Kidney glomerular epithelial cell (primary cell): Measurements from ENCODE around the gene AFAP1.
A peak's percentile ranks its signal among the peaks of the same experiment; 100 is the strongest.

Experiments
- DNase-seq: peaks from one replicate; lab custom pipeline; 2025; lab: John Stamatoyannopoulos, UW

The AFAP1 gene

DNA sequence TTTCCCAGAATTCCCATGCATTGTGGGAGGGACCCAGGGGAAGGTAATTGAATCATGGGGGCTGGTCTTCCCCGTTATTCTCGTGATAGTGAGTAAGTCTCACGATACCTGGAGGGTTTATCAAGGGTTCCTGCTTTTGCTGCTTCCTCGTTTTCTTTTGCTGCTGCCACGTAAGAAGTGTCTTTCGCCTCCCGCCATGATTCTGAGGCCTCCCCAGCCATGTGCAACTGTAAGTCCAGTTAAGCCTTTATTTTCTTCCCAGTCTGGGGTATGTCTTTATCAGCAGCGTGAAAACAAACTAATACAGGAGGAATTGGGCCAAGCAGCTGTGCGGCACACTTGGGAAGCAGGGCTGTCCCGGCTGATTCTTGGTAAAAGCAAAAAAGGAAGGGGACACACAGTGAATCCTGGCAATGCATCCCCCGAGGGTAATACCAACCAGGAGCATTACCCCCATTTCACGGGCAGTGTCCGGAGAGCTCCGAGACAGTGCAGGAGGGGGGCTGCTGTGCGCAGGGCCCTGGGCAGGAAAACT lies 185.7 kb downstream of the AFAP1 start:
- DNase-seq, result no peak

DNA sequence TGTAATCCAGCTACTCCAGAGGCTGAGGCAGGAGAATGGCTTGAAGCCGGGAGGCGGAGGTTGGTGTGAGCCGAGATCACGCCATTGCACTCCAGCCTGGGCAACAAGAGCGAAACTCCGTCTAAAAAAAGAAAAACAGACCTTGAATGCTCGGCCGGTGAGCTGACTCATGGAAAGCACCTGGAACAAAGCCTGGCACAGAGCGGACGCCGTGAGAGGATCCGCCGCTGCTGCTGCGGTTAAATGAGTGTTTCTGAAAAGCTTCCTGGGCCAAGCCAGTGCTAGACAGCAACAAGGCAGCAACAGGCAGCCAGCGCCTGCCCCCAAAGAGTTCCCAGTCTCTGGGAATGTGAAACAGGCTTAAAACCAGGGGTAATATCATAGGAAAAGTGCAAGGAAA lies 186.4 kb downstream of the AFAP1 start:
- DNase-seq, result peak; percentile 37

DNA sequence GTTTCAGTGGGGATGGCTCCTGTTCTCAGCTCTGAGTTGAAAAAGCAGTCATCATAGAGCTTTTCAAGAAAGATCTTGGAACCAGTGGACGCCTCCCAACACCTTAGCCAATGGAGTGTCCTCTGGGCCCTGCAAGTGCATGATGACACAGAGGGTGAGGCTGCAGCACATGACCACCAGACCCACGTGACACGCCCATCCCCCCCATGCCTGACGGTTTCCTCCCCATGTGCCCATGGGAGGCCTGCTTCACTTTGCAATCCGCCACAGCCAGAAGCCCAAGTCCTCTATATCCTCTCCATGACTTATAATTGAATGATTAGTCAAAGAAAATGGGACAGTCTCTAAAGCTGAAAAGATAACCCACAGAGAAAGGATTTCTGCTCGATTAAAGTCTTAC lies 187.0 kb downstream of the AFAP1 start:
- no peak for DNase-seq

DNA sequence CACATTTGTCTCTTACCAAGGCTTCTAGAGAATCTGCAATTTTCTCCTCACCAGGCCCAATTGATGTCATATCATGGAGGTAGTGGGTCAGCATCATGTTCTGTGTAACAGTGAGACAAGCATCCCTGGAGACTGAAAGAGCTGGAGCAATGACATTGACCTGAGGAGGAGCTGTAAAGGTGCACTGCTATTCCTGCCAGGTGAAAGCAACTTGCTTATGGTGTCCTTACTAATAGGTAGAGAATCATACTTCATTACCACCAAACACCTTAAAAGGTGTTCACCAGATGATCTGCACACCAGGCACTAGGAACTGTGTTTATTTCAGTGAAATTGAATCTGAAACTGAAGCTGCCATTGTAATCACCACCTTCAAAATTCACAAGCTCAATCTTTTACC lies 188.7 kb downstream of the AFAP1 start:
- no peak for DNase-seq

DNA sequence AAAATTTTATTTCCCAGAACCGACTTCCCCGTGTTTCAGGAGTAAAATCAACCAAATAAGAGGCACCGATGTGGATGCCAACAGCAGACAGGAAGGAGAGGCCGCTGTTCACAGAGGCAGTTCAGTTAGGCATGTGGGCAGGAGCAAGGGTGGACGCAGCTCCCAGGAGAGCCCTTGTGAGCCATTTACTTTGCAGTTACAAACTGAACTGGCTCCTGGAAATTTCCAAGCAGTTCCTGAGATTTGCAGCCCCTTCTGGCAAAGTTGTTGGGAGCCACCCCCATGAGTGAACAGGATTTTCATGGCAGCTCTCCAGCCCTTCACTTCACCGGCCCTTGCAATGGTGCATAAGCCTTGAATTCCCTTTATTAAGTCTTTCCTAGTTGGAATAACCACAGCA lies 189.1 kb downstream of the AFAP1 start:
- no peak for DNase-seq

GRCh38 chr4:7747566-7747965 lies 192.1 kb downstream of the AFAP1 start:
- DNase-seq, result no peak

- DNase-seq, result no peak
Observed at GRCh38 chr4:7747062-7747385, 192.6 kb downstream of the AFAP1 start.

GRCh38 chr4:7746351-7747061 lies 193.2 kb downstream of the AFAP1 start:
- DNase-seq, result no peak

GRCh38 chr4:7745301-7745885 lies 194.3 kb downstream of the AFAP1 start:
- DNase-seq, result no peak

DNA sequence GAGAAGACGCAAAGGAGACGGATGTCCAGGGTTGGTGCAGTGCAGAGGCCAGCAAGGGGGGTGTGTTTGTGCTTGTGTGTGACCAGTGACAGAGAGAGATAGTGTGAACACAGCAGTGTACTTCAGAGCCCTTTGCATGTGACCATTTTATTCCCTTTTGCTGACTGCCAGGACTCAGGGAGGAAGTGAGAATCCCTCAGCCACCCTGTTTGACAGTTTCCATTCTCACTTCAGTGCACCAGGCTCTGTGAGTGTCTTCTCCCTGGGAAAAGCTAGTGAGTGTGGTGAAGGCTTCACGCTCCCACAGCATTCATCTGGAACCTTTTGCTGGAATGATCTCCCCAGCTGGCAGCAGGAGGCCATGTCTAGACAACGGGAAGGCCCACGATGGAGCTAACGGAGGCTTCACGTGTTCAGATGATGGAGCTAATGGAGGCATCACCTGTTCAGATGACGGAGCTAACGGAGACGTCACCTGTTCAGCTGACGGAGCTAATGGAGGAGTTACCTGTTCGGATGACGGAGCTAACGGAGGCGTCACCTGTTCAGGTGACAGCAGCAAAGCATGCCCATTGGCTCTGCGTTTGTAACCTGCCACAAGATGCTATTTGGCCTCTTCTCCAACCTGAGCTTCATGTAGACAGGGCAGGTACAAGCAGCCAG lies 195.4 kb downstream of the AFAP1 start:
- DNase-seq, result no peak

DNA sequence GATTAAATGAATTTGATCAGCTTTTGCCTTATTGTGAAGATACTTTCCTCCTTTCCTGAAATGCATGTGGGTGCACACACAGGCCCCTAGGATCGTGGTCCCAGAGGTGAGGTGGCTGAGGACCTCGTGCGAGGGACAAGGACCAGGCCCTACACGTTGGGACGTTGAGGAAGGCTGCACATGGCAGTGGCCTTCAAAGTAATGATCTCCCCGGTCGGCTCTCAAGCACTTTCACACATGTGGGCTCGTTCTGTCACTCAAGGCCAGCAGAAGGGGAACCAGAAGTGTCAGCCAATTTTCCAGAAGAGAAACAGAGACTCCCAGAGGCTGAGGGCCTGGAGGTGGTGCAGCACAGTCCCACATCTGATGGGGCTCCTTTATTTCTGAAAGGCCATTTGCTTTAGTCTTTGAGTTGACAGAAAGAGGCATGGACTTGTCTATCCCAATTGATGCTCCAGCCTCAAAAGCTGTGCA lies 196.8 kb downstream of the AFAP1 start:
- no peak for DNase-seq

- no peak for DNase-seq
Observed at GRCh38 chr4:7741946-7742806, 197.5 kb downstream of the AFAP1 start.

DNA sequence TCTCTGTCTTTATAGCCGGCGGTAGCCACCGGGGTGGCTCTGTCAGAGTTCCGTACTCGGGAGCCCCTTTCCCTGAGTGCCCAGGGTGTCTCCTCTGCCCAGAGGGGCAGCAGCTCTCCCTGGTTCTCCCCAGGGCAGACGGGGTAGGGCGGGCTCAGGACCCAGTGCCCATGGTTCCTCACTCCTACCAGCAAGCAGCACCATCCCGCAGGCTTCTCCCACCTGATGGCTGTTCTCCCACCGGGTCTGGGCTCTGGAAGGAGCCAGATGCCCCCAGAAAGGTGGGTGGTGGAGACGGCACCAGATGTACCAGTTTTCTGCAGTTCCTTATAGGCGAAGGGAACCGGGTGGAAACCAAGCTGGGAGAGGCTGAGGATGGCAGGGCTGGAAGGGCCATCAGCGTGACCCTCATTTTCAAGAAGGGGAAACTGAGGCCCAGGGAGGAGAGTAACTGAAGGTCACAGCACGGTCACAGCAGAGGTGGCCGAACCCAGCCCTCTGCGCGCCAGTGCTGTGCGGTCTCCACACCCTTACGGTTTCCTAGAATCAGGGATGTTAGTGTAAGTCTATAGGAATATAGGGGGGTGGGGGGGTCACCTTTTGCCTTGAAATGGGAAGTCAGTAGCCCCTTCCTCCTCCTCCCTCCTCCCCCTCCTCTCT lies 198.7 kb downstream of the AFAP1 start:
- no peak for DNase-seq

DNA sequence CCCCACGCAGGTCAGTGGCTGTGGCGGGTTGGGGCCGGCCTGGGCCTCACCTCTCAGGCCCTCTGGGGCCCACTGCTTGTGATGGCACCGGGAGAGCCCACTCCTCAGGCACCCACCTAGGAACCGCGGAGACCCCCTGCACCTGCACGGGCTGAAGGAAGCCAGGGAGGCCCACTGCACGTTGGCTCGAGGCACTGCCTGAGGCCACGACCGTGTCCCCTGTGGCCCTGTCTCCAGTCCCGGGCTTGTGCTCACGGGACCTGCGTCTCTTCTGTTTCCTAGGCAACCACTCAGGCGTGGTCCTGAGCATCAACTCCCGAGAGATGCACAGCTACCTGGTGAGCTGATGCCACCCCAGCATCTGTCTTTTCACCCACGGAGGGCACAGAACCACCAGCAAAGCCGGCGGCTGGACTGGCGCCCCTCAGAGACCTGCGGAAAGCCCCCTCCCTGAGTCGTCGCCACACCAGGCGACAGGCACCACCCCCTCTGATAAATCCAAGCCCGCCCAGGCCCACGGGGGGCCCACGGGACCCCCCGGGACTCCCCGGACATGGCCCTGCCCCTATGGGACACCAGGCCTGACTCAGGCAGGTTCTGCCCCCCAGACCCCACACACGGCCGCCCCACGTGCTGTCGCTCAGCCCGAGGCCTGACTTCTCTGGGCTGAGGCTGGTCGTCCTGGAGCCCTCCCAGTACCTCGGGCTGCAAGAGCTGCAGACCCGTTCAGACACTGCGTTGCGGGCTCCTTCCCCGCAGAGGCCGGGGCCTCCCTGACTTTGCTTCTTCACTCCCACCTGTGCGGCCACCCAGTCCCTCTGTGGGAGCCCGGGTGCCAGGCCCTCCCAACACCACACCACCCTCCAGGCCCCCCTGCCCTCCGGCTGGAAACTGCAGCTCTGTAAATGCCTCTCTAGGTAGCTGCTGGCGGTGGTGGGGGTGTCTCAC lies 199.5 kb downstream of the AFAP1 start:
- no peak for DNase-seq

DNA sequence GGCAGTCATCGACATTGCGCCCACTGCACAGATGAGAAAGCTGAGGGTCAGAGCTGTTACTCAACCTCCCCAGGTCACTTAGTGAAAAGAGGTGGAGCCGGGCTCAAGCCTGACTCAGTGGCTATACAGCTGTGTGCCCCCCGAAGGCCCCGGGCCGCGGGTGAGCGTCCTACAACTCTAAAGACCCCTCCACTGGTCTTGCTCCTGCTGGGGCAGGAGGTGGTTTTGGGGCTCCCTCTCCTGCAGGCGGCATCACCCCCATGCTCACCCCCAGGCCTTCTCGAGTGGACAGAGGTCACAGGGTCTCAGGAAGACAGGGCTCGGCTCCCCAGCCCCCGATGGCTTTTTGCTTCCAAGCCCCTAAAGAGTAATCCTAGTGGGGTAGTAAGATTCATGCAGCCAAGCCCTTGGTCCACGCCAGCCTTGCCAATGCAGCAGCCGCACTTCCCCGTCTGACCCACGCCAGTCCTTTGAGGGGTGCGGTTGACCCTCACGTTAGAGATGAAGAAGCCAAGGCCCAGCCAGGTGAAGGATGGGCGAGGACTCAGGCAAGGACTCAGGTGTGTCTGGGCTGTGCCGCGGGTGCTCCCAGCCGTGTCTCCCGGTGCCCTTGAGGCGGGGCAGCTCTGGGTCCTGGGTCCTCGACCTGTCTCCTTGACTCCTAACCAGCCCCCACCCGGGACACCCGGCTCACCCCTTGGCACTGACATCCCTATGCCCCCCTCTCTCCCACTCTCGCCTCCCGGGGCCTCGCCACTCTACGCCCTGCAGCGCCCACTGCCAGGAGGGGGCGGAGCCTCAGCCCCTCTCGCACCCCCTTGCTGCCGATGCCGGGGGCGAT lies 200.4 kb downstream of the AFAP1 start:
- DNase-seq, result no peak

DNA sequence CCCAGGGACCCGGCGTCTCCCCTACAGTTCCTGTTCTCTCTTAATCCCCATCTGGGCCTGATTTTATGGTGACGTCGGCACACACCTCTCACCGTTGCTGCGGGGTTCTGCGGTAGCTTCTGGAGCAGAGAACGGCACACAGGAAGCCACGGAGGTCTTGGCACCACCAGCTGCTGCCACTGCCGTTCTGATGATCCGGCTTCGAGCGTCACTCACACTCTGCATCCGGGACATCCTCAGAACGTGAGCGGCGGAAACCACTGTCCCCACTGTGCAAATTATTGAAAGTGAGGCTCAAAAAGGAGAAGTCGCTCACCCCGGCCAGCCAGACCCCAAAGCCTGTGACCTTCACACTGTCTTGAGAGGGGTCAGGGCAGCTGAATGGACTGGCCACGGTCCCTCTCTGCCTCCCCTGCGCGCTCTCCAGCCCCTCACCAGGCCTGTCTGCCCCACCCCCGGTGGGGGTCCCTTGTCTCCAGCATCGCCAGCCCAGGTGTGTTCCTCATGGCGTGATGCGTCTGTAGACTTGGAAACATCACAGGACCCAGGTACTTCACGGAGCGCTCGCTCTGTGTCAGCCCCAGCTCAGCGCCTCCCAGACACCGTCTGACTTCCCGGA lies 201.1 kb downstream of the AFAP1 start:
- no peak for DNase-seq

- DNase-seq, result no peak
Observed at GRCh38 chr4:7737752-7738457, 201.8 kb downstream of the AFAP1 start.

DNA sequence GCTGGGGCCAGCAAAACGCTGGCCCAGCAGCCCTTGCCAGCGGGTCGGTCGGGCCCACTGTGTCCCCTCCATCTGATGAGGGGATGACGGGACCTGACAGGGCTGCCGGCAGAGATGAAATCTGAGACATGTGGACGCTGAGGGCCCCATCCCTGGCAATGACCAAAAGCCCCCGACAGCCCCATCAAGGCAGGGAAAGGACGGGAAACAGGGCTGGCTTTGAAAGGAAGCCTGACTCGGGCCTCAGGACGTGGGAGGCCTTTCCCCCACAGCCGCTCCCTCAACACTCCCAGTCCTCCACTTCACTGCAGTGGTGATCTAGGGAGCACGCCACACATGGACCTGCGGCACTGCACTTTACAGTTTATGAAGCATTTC lies 202.4 kb downstream of the AFAP1 start:
- DNase-seq, result no peak
